Panc1 (cell line): Measurements from ENCODE around the gene EPHA6. TPM values are rescaled to one million over a fixed set of nuclear protein-coding genes. Genes with fewer than 3 reads are reported as not detected.
A peak's percentile ranks its signal among the peaks of the same experiment; 100 is the strongest.

Source experiments
- ATAC-seq: fragments of 200-7000 bp; cut with Tn5 transposase; 2 replicates; pipeline ENCODE4 v1.9.1; 2020; ENCODE audit warnings: mild to moderate bottlenecking, moderate library complexity
- BruUV-seq: library from RNA; stranded (reverse); fragments of 400-500 nt; replicated peaks from 2 replicates; lab custom pipeline; 2021; lab: Mats Ljungman, UMichigan
- CTCF ChIA-PET: fragments of 300-600 bp; sonication (Branson Sonifier 250); formaldehyde crosslinking; loops from one replicate; lab custom pipeline; 2022; ENCODE audit warnings: antibody characterized with exemption; lab: Charles Lee
- POLR2A ChIA-PET: fragments of 300-600 bp; sonication (Branson Sonifier 250); formaldehyde crosslinking; loops from one replicate; lab custom pipeline; 2022; ENCODE audit warnings: antibody characterized with exemption; lab: Charles Lee
- DNase-seq: peaks from one replicate; pipeline ENCODE4 v3.0.0-alpha.2; 2010; ENCODE audit warnings: low read depth, low spot score
- H3K27ac ChIP-seq: 2 replicates; pipeline ENCODE4 v1.5.1; 2011; ENCODE audit warnings: mild to moderate bottlenecking, low read length, inconsistent platforms
- H3K27me3 ChIP-seq: fragments of 200-500 bp; sonication (Bioruptor generic); 2 replicates; pipeline ENCODE4 v1.6.0; 2014; ENCODE audit warnings: low read length, inconsistent platforms; ENCODE audit not compliant: control insufficient read depth, insufficient read depth
- H3K36me3 ChIP-seq: fragments of 200-500 bp; sonication (Bioruptor generic); 2 replicates; pipeline ENCODE4 v1.5.1; 2014; ENCODE audit warnings: inconsistent platforms, mild to moderate bottlenecking, low read length, moderate library complexity; ENCODE audit not compliant: control insufficient read depth, insufficient read depth
- H3K4me1 ChIP-seq: 2 replicates; pipeline ENCODE4 v1.5.1; 2011; ENCODE audit warnings: inconsistent platforms, mild to moderate bottlenecking, low read length, moderate library complexity; ENCODE audit not compliant: control insufficient read depth, insufficient read depth
- H3K4me3 ChIP-seq, 2 experiments: 2 replicates each; pipeline ENCODE4 v1.5.1; 2011 to 2012; ENCODE audit warnings: low read depth in 2 of 2, low read length in 2 of 2, mild to moderate bottlenecking in 2 of 2, inconsistent platforms in 1 of 2, moderate library complexity in 1 of 2
- H3K9me3 ChIP-seq: fragments of 200-500 bp; sonication (Bioruptor generic); 2 replicates; pipeline ENCODE4 v1.5.1; 2014; ENCODE audit warnings: low read depth, mild to moderate bottlenecking, inconsistent platforms, low read length, moderate library complexity; ENCODE audit not compliant: control insufficient read depth, insufficient read depth
- CTCF ChIP-seq: fragments of 450-650 bp; IDR thresholded peaks from 2 replicates; pipeline ENCODE4 v1.5.1; 2017; ENCODE audit warnings: mild to moderate bottlenecking
- POLR2AphosphoS5 ChIP-seq: IDR thresholded peaks from 2 replicates; pipeline ENCODE4 v1.6.1; 2012; ENCODE audit warnings: mild to moderate bottlenecking, low read depth, low read length, moderate library complexity
- REST ChIP-seq, 2 experiments: IDR thresholded peaks; 2 replicates each; pipeline ENCODE4 v1.6.1; 2011 to 2012; ENCODE audit warnings: low read depth in 2 of 2, control low read depth in 1 of 2, low read length in 1 of 2, mild to moderate bottlenecking in 1 of 2, moderate library complexity in 1 of 2; ENCODE audit not compliant: insufficient read depth in 1 of 2
- SIN3A ChIP-seq: IDR thresholded peaks from 2 replicates; pipeline ENCODE4 v1.6.1; 2012; ENCODE audit warnings: low read depth, mild to moderate bottlenecking, low read length, moderate library complexity, borderline replicate concordance; ENCODE audit not compliant: insufficient read depth
- TCF7L2 ChIP-seq: IDR thresholded peaks from 2 replicates; pipeline ENCODE4 v1.6.1; 2011; ENCODE audit warnings: mild to moderate bottlenecking, low read depth, low read length, inconsistent platforms
- in situ Hi-C: cut with HindIII; loops from 2 replicates; pipeline ENCODE4 v1.10.0; 2016; ENCODE audit warnings: low sequenced_read_pairs, low pct_unique_long_range_greater_than_20kb
- intact Hi-C: fragments of 100-400 bp; cut with micrococcal nuclease; formaldehyde crosslinking; loops from one replicate; pipeline ENCODE4 v1.10.0; 2022; ENCODE audit not compliant: unreplicated experiment
- total RNA-seq: library from RNA; stranded (reverse); gene quantifications from one replicate; pipeline ENCODE4 v1.2.1, GENCODE V29; 2021; ENCODE audit not compliant: unreplicated experiment

The EPHA6 gene
- total RNA-seq, 1 experiment from 2014 or later, result 0.57 TPM

GRCh38 chr3:97778152-97778551, 963.8 kb downstream of the EPHA6 start:
- in situ Hi-C loops, result no loop called here
- Histone ChIP-seq H3K27ac (no peak overlapping the region), H3K9me3 (no peaks in the 10 kb centered on the region), H3K27me3 (no peaks in the 10 kb centered on the region), H3K36me3 (no peaks in the 10 kb centered on the region), H3K4me3 (no peak overlapping the region), H3K4me1 (no peaks in the 10 kb centered on the region)
- ChIA-PET CTCF (no interaction called here), POLR2A (interaction anchor here (1.0 kb wide), 1 partner anchor 43 kb away, joined by 4 read pairs; no protein-coding TSS in a partner anchor)
- no peak for ATAC-seq
- DNase-seq, result no peak
- no peak for TF ChIP-seq CTCF
- no peak for TF ChIP-seq REST (IDR thresholded peaks at IDR 0.05; ENCODE audit: insufficient read depth in 1 of 2, low read depth in 2 of 2, low read length in 1 of 2)
- TF ChIP-seq TCF7L2, result no peak
- no peak for TF ChIP-seq POLR2AphosphoS5
- TF ChIP-seq SIN3A, result no peak
- BruUV-seq, result no TSS peak
- intact Hi-C loops, result no loop called here

GRCh38 chr3:97793420-97794019, 979.1 kb downstream of the EPHA6 start:
- H3K4me1 ChIP-seq, result no peaks in the 10 kb centered on the region
- H3K9me3 ChIP-seq, result no peaks in the 10 kb centered on the region
- BruUV-seq, result no TSS peak
- in situ Hi-C loops, result no loop called here
- DNase-seq, result peak; percentile 61
- ChIA-PET POLR2A (no interaction called here), CTCF (no interaction called here)
- no peak for TF ChIP-seq REST (IDR thresholded peaks at IDR 0.05; ENCODE audit: insufficient read depth in 1 of 2, low read depth in 2 of 2, low read length in 1 of 2)
- peak; percentile 80; the same call in 1 of the 2 replicates for TF ChIP-seq CTCF
- H3K27ac ChIP-seq, result no peak overlapping the region
- intact Hi-C loops, result loop anchor here (1.0 to 10.0 kb wide), 3 partner anchors 151 to 531 kb away; no protein-coding TSS in a partner anchor
- H3K36me3 ChIP-seq, result no peaks in the 10 kb centered on the region
- no peaks in the 10 kb centered on the region for H3K27me3 ChIP-seq
- H3K4me3 ChIP-seq, result no peak overlapping the region
- ATAC-seq, result no peak
